Astrocyte of the spinal cord (primary cell): Measurements from ENCODE around the gene NHLH1.

ENCODE experiments used
- DNase-seq: peaks from one replicate; pipeline ENCODE4 v3.0.0; 2011; ENCODE audit warnings: low read depth, low spot score
- H3K4me3 ChIP-seq: 2 replicates; pipeline ENCODE4 v1.5.1; 2011; ENCODE audit warnings: low read depth, mild to moderate bottlenecking, low read length, moderate library complexity
- in situ Hi-C: cut with HindIII; loops from 2 replicates; pipeline ENCODE4 v1.10.0; 2017; ENCODE audit warnings: low sequenced_read_pairs
- TF ChIP-seq, protein P1 (sequence below): IDR thresholded peaks from 2 replicates; pipeline ENCODE4 v1.5.1; 2012; ENCODE audit warnings: low read depth, mild to moderate bottlenecking, low read length, inconsistent platforms

The NHLH1 gene

GRCh38 chr1:160420881-160421842, 54.3 kb downstream of the NHLH1 start:
- DNase-seq: no peak
- TF ChIP-seq, protein P1, sequence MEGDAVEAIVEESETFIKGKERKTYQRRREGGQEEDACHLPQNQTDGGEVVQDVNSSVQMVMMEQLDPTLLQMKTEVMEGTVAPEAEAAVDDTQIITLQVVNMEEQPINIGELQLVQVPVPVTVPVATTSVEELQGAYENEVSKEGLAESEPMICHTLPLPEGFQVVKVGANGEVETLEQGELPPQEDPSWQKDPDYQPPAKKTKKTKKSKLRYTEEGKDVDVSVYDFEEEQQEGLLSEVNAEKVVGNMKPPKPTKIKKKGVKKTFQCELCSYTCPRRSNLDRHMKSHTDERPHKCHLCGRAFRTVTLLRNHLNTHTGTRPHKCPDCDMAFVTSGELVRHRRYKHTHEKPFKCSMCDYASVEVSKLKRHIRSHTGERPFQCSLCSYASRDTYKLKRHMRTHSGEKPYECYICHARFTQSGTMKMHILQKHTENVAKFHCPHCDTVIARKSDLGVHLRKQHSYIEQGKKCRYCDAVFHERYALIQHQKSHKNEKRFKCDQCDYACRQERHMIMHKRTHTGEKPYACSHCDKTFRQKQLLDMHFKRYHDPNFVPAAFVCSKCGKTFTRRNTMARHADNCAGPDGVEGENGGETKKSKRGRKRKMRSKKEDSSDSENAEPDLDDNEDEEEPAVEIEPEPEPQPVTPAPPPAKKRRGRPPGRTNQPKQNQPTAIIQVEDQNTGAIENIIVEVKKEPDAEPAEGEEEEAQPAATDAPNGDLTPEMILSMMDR: no peak
- in situ Hi-C loops: no loop called here
- no peak overlapping the region for H3K4me3 ChIP-seq

GRCh38 chr1:160421881-160422280, 55.0 kb downstream of the NHLH1 start:
- TF ChIP-seq, protein P1: no peak
- no peak overlapping the region for H3K4me3 ChIP-seq
- DNase-seq: no peak
- in situ Hi-C loops: no loop called here
